GM21825 (cell line): ENCODE results near the gene UCHL1.
"Not testable (repeated sequence)": the region's sequence is repeated elsewhere in the genome, so short reads cannot be mapped to it uniquely, and the experiment has no call there.

ENCODE experiments used
- ATAC-seq: cut with Tn5 transposase; IDR thresholded peaks from one replicate; pipeline ENCODE4 v1.9.1; 2021; ENCODE audit warnings: mild to moderate bottlenecking, moderate library complexity; ENCODE audit not compliant: unreplicated experiment

Gene UCHL1

GRCh38 chr4:41287852-41288251, 31.1 kb downstream of the UCHL1 start:
- ATAC-seq = no peak

- ATAC-seq = no peak
Observed at GRCh38 chr4:41288254-41288653, 31.5 kb downstream of the UCHL1 start.

- no peak for ATAC-seq
Observed at GRCh38 chr4:41290479-41290878, 33.8 kb downstream of the UCHL1 start.

GRCh38 chr4:41294445-41295062, 37.8 kb downstream of the UCHL1 start:
- no peak for ATAC-seq

GRCh38 chr4:41296995-41297394, 40.3 kb downstream of the UCHL1 start:
- no peak for ATAC-seq

- no peak for ATAC-seq
Observed at GRCh38 chr4:41297832-41298231, 41.1 kb downstream of the UCHL1 start.

GRCh38 chr4:41299486-41299885, 42.8 kb downstream of the UCHL1 start:
- no peak for ATAC-seq

GRCh38 chr4:41301137-41301536, 44.4 kb downstream of the UCHL1 start:
- ATAC-seq = no peak

- ATAC-seq = no peak
Observed at GRCh38 chr4:41303372-41304118, 46.8 kb downstream of the UCHL1 start.

- no peak for ATAC-seq
Observed at GRCh38 chr4:41304221-41304620, 47.5 kb downstream of the UCHL1 start.

- no peak for ATAC-seq
Observed at GRCh38 chr4:41305476-41305875, 48.7 kb downstream of the UCHL1 start.

- ATAC-seq = no peak
Observed at GRCh38 chr4:41307638-41308037, 50.9 kb downstream of the UCHL1 start.

GRCh38 chr4:41308398-41308797, 51.7 kb downstream of the UCHL1 start:
- no peak for ATAC-seq

GRCh38 chr4:41315426-41315825, 58.7 kb downstream of the UCHL1 start:
- not testable (repeated sequence) for ATAC-seq

- no peak for ATAC-seq
Observed at GRCh38 chr4:41315862-41316261, 59.1 kb downstream of the UCHL1 start.
